ENCODE results near the gene WWP2. TPM values are rescaled to one million over a fixed set of nuclear protein-coding genes. Genes with fewer than 3 reads are reported as not detected.
A peak's percentile ranks its signal among the peaks of the same experiment; 100 is the strongest.
"Not testable (repeated sequence)": the region's sequence is repeated elsewhere in the genome, so short reads cannot be mapped to it uniquely, and the experiment has no call there.

WWP2 gene
- polyA plus RNA-seq, 4 donors, result 32.4 to 44.6 (median 35.4) TPM

GRCh38 chr16:69793526-69793925 lies 31.4 kb downstream of the WWP2 start:
- WGBS, 3 donors, result 85 to 91% (median 87%) methylated on average over 4 of the region's 4 CpGs
- Histone ChIP-seq H3K27me3 (ENCODE audit: control insufficient read depth in 3 of 3, insufficient read depth in 3 of 3, low read length in 3 of 3) (no peaks in the 10 kb centered on the region), H3K27ac (ENCODE audit: low read depth in 1 of 3, low read length in 2 of 3) (no peak overlapping the region), H3K36me3 (ENCODE audit: control insufficient read depth in 3 of 3, insufficient read depth in 2 of 3, low read depth in 1 of 3, low read length in 3 of 3) (peaks cover 0 to 38% (median 5%) of the 10 kb centered on the region in 3 donors), H3K4me3 (ENCODE audit: low read depth in 1 of 3, low read length in 3 of 3) (no peak overlapping the region), H3K9me3 (ENCODE audit: control insufficient read depth in 2 of 2, insufficient read depth in 1 of 2, low read depth in 1 of 2, low read length in 1 of 2) (no peaks in the 10 kb centered on the region), H3K4me1 (ENCODE audit: control insufficient read depth in 3 of 3, insufficient read depth in 2 of 3, low read depth in 1 of 3, low read length in 2 of 3) (no peaks in the 10 kb centered on the region)
- DNase-seq (peak in 1 of 2 donors; percentile 8), FAIRE-seq (no peak)

GRCh38 chr16:69794486-69794885 lies 32.4 kb downstream of the WWP2 start:
- Histone ChIP-seq H3K27me3 (ENCODE audit: control insufficient read depth in 3 of 3, insufficient read depth in 3 of 3, low read length in 3 of 3) (no peaks in the 10 kb centered on the region), H3K4me3 (ENCODE audit: low read depth in 1 of 3, low read length in 3 of 3) (no peak overlapping the region), H3K9me3 (ENCODE audit: control insufficient read depth in 2 of 2, insufficient read depth in 1 of 2, low read depth in 1 of 2, low read length in 1 of 2) (no peaks in the 10 kb centered on the region), H3K27ac (ENCODE audit: low read depth in 1 of 3, low read length in 2 of 3) (no peak overlapping the region), H3K36me3 (ENCODE audit: control insufficient read depth in 3 of 3, insufficient read depth in 2 of 3, low read depth in 1 of 3, low read length in 3 of 3) (peaks cover 4 to 37% (median 8%) of the 10 kb centered on the region in 3 donors), H3K4me1 (ENCODE audit: control insufficient read depth in 3 of 3, insufficient read depth in 2 of 3, low read depth in 1 of 3, low read length in 2 of 3) (no peaks in the 10 kb centered on the region)
- FAIRE-seq (no peak), DNase-seq (no peak)
- 78 to 92% (median 82%) methylated on average over 2 of the region's 2 CpGs for WGBS, 3 donors

GRCh38 chr16:69796285-69797118 lies 34.4 kb downstream of the WWP2 start:
- Histone ChIP-seq H3K27me3 (ENCODE audit: control insufficient read depth in 3 of 3, insufficient read depth in 3 of 3, low read length in 3 of 3) (no peaks in the 10 kb centered on the region), H3K36me3 (ENCODE audit: control insufficient read depth in 3 of 3, insufficient read depth in 2 of 3, low read depth in 1 of 3, low read length in 3 of 3) (peaks cover 8 to 44% (median 12%) of the 10 kb centered on the region in 3 donors), H3K4me1 (ENCODE audit: control insufficient read depth in 3 of 3, insufficient read depth in 2 of 3, low read depth in 1 of 3, low read length in 2 of 3) (no peaks in the 10 kb centered on the region), H3K9me3 (ENCODE audit: control insufficient read depth in 2 of 2, insufficient read depth in 1 of 2, low read depth in 1 of 2, low read length in 1 of 2) (no peaks in the 10 kb centered on the region), H3K27ac (ENCODE audit: low read depth in 1 of 3, low read length in 2 of 3) (no peak overlapping the region), H3K4me3 (ENCODE audit: low read depth in 1 of 3, low read length in 3 of 3) (no peak overlapping the region)
- FAIRE-seq (no peak), DNase-seq (peak; percentile 72 to 77)
- 50 to 58% (median 54%) methylated on average over 19 of the region's 19 CpGs for WGBS, 3 donors

- WGBS, 3 donors, result 79 to 90% (median 88%) methylated on average over 8 of the region's 8 CpGs
- no peak overlapping the region for H3K4me3 ChIP-seq (ENCODE audit: low read depth in 1 of 3, low read length in 3 of 3)
- FAIRE-seq (no peak), DNase-seq (no peak)
- no peaks in the 10 kb centered on the region for H3K27me3 ChIP-seq (ENCODE audit: control insufficient read depth in 3 of 3, insufficient read depth in 3 of 3, low read length in 3 of 3)
- peaks cover 10 to 43% (median 12%) of the 10 kb centered on the region in 3 donors for H3K36me3 ChIP-seq (ENCODE audit: control insufficient read depth in 3 of 3, insufficient read depth in 2 of 3, low read depth in 1 of 3, low read length in 3 of 3)
- H3K4me1 ChIP-seq (ENCODE audit: control insufficient read depth in 3 of 3, insufficient read depth in 2 of 3, low read depth in 1 of 3, low read length in 2 of 3), result no peaks in the 10 kb centered on the region
- no peak overlapping the region for H3K27ac ChIP-seq (ENCODE audit: low read depth in 1 of 3, low read length in 2 of 3)
- H3K9me3 ChIP-seq (ENCODE audit: control insufficient read depth in 2 of 2, insufficient read depth in 1 of 2, low read depth in 1 of 2, low read length in 1 of 2), result no peaks in the 10 kb centered on the region
These were observed 36.3 kb downstream of the WWP2 start for GRCh38 chr16:69798466-69798865.

GRCh38 chr16:69799611-69800031 lies 37.5 kb downstream of the WWP2 start:
- H3K27me3 ChIP-seq (ENCODE audit: control insufficient read depth in 3 of 3, insufficient read depth in 3 of 3, low read length in 3 of 3), result no peaks in the 10 kb centered on the region
- WGBS, 3 donors, result 76 to 90% (median 87%) methylated on average over 11 of the region's 11 CpGs

GRCh38 chr16:69804297-69804696 lies 42.2 kb downstream of the WWP2 start:
- H3K4me1 ChIP-seq (ENCODE audit: control insufficient read depth in 3 of 3, insufficient read depth in 2 of 3, low read depth in 1 of 3, low read length in 2 of 3), result no peaks in the 10 kb centered on the region
- FAIRE-seq (no peak), DNase-seq (no peak)
- H3K27me3 ChIP-seq (ENCODE audit: control insufficient read depth in 3 of 3, insufficient read depth in 3 of 3, low read length in 3 of 3), result no peaks in the 10 kb centered on the region
- H3K4me3 ChIP-seq (ENCODE audit: low read depth in 1 of 3, low read length in 3 of 3), result no peak overlapping the region
- peaks cover 7 to 48% (median 9%) of the 10 kb centered on the region in 3 donors for H3K36me3 ChIP-seq (ENCODE audit: control insufficient read depth in 3 of 3, insufficient read depth in 2 of 3, low read depth in 1 of 3, low read length in 3 of 3)
- no peak overlapping the region for H3K27ac ChIP-seq (ENCODE audit: low read depth in 1 of 3, low read length in 2 of 3)
- 66 to 74% (median 69%) methylated on average over 1 of the region's 1 CpG for WGBS, 3 donors
- H3K9me3 ChIP-seq (ENCODE audit: control insufficient read depth in 2 of 2, insufficient read depth in 1 of 2, low read depth in 1 of 2, low read length in 1 of 2), result no peaks in the 10 kb centered on the region

More at GRCh38 chr16:69799611-69800031, 37.5 kb downstream of the WWP2 start:
- H3K4me3 ChIP-seq (ENCODE audit: low read depth in 1 of 3, low read length in 3 of 3), result no peak overlapping the region
- H3K9me3 ChIP-seq (ENCODE audit: control insufficient read depth in 2 of 2, insufficient read depth in 1 of 2, low read depth in 1 of 2, low read length in 1 of 2), result no peaks in the 10 kb centered on the region
- peaks cover 10 to 40% (median 12%) of the 10 kb centered on the region in 3 donors for H3K36me3 ChIP-seq (ENCODE audit: control insufficient read depth in 3 of 3, insufficient read depth in 2 of 3, low read depth in 1 of 3, low read length in 3 of 3)
- no peak for FAIRE-seq
- no peaks in the 10 kb centered on the region for H3K4me1 ChIP-seq (ENCODE audit: control insufficient read depth in 3 of 3, insufficient read depth in 2 of 3, low read depth in 1 of 3, low read length in 2 of 3)
- no peak for DNase-seq
- no peak overlapping the region for H3K27ac ChIP-seq (ENCODE audit: low read depth in 1 of 3, low read length in 2 of 3)

GRCh38 chr16:69806776-69807175 lies 44.6 kb downstream of the WWP2 start:
- not testable (repeated sequence) for H3K4me3 ChIP-seq (ENCODE audit: low read depth in 1 of 3, low read length in 3 of 3); H3K27ac ChIP-seq (ENCODE audit: low read depth in 1 of 3, low read length in 2 of 3); H3K4me1 ChIP-seq (ENCODE audit: control insufficient read depth in 3 of 3, insufficient read depth in 2 of 3, low read depth in 1 of 3, low read length in 2 of 3); FAIRE-seq; H3K27me3 ChIP-seq (ENCODE audit: control insufficient read depth in 3 of 3, insufficient read depth in 3 of 3, low read length in 3 of 3); H3K9me3 ChIP-seq (ENCODE audit: control insufficient read depth in 2 of 2, insufficient read depth in 1 of 2, low read depth in 1 of 2, low read length in 1 of 2); DNase-seq
- H3K36me3 ChIP-seq (ENCODE audit: control insufficient read depth in 3 of 3, insufficient read depth in 2 of 3, low read depth in 1 of 3, low read length in 3 of 3), result peaks cover 0 to 50% (median 2%) of the 10 kb centered on the region in 3 donors

GRCh38 chr16:69812688-69813014 lies 50.5 kb downstream of the WWP2 start:
- FAIRE-seq, result no peak
- H3K27ac ChIP-seq (ENCODE audit: low read depth in 1 of 3, low read length in 2 of 3), result no peak overlapping the region
- H3K4me1 ChIP-seq (ENCODE audit: control insufficient read depth in 3 of 3, insufficient read depth in 2 of 3, low read depth in 1 of 3, low read length in 2 of 3), result no peaks in the 10 kb centered on the region
- 97 to 98% (median 98%) methylated on average over 2 of the region's 2 CpGs for WGBS, 3 donors
- no peak overlapping the region for H3K4me3 ChIP-seq (ENCODE audit: low read depth in 1 of 3, low read length in 3 of 3)
- H3K9me3 ChIP-seq (ENCODE audit: control insufficient read depth in 2 of 2, insufficient read depth in 1 of 2, low read depth in 1 of 2, low read length in 1 of 2), result peaks cover 0 to 8% of the 10 kb centered on the region in 2 donors
- no peaks in the 10 kb centered on the region for H3K27me3 ChIP-seq (ENCODE audit: control insufficient read depth in 3 of 3, insufficient read depth in 3 of 3, low read length in 3 of 3)
- no peak for DNase-seq
- peaks cover 0 to 52% (median 6%) of the 10 kb centered on the region in 3 donors for H3K36me3 ChIP-seq (ENCODE audit: control insufficient read depth in 3 of 3, insufficient read depth in 2 of 3, low read depth in 1 of 3, low read length in 3 of 3)

Data from small intestine (tissue), 7 donors.